C4-2B (cell line): ENCODE measurements around the gene HPRT1.

Source experiments
- H3K27ac ChIP-seq: fragments of 450-650 bp; 2 replicates; pipeline ENCODE4 v1.5.1; 2017
- CTCF ChIP-seq: fragments of 450-650 bp; conservative IDR thresholded peaks from 2 replicates; pipeline ENCODE4 v1.5.1; 2017; ENCODE audit warnings: mild to moderate bottlenecking
- ZFX ChIP-seq: fragments of 450-650 bp; IDR thresholded peaks from 2 replicates; pipeline ENCODE4 v1.6.1; 2017

Gene HPRT1

GRCh38 chrX:134435894-134436293, 24.1 kb upstream of the HPRT1 start:
- H3K27ac ChIP-seq = no peak overlapping the region
- no peak for TF ChIP-seq ZFX
- TF ChIP-seq CTCF = no peak

- TF ChIP-seq CTCF (no peak), ZFX (no peak)
- no peak overlapping the region for H3K27ac ChIP-seq
These were observed 16.9 kb upstream of the HPRT1 start for GRCh38 chrX:134443020-134443419.

- no peak overlapping the region for H3K27ac ChIP-seq
- no peak for TF ChIP-seq CTCF
- no peak for TF ChIP-seq ZFX
These were observed 16.5 kb upstream of the HPRT1 start for GRCh38 chrX:134443461-134443860.

- TF ChIP-seq ZFX (no peak), CTCF (no peak)
- H3K27ac ChIP-seq = no peak overlapping the region
These were observed 15.3 kb upstream of the HPRT1 start for GRCh38 chrX:134444681-134445080.

- no peak for TF ChIP-seq CTCF
- no peak overlapping the region for H3K27ac ChIP-seq
These were observed 7.4 kb upstream of the HPRT1 start for GRCh38 chrX:134452596-134452995.

GRCh38 chrX:134453631-134454030, 6.3 kb upstream of the HPRT1 start:
- H3K27ac ChIP-seq = no peak overlapping the region
- TF ChIP-seq ZFX (no peak), CTCF (no peak)

- TF ChIP-seq CTCF (no peak), ZFX (no peak)
- no peak overlapping the region for H3K27ac ChIP-seq
These were observed 5.5 kb upstream of the HPRT1 start for GRCh38 chrX:134454506-134454905.
